Measurements from ENCODE around the gene CLK4. TPM values are rescaled to one million over a fixed set of nuclear protein-coding genes. Genes with fewer than 3 reads are reported as not detected.
"Not testable (repeated sequence)": the region's sequence is repeated elsewhere in the genome, so short reads cannot be mapped to it uniquely, and the experiment has no call there.

Gene CLK4
- total RNA-seq, 2 donors from 2014 or later, result 15.6 to 17.5 TPM

DNA sequence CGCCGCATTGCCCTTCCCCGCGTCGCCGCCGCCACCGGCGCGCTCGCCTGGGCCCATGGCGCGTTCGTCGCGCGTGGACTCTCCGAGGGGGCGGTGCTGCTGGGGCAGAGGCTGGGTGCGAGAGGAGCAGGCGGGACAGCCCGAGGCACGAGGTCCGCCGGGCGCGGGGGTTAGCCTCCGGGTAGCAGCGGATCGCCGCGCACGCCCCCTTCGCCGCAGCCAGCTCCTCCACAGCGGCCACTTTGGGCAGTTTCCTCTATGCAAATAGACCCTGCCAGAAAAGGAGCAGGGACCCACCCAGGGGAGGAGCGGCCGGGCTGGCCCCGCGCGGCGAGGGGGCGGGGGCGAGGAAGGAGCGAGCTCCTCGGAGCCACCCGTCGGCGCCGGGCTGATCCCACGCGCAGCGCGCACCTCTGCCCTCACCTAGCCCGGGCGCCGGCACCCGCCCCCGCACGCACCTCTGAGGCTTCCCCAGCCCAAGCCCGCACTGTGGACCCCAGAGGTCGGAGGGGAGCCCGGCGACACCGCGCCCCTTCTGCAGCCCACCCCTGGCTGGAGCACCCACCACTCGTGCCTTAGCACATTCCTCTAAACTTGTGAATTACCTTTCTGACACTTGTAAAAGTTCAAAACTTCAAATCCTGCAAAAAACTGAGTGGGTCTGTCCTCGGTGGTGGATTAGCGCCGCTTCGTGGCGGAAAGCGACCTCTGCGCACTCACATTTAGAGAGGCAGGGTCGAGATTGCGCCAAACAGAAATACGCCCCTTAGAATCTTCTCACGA lies 36.5 kb downstream of the CLK4 start, which contains the start of gene COL23A1:
Gene COL23A1, minus strand, starts transcription at position 253 of the 783 bp plus-strand sequence.
- ATAC-seq, result peak; percentile 90
- intact Hi-C loops (cut with DNase I), result no loop called here
- DNase-seq, result peak; percentile 80

DNA sequence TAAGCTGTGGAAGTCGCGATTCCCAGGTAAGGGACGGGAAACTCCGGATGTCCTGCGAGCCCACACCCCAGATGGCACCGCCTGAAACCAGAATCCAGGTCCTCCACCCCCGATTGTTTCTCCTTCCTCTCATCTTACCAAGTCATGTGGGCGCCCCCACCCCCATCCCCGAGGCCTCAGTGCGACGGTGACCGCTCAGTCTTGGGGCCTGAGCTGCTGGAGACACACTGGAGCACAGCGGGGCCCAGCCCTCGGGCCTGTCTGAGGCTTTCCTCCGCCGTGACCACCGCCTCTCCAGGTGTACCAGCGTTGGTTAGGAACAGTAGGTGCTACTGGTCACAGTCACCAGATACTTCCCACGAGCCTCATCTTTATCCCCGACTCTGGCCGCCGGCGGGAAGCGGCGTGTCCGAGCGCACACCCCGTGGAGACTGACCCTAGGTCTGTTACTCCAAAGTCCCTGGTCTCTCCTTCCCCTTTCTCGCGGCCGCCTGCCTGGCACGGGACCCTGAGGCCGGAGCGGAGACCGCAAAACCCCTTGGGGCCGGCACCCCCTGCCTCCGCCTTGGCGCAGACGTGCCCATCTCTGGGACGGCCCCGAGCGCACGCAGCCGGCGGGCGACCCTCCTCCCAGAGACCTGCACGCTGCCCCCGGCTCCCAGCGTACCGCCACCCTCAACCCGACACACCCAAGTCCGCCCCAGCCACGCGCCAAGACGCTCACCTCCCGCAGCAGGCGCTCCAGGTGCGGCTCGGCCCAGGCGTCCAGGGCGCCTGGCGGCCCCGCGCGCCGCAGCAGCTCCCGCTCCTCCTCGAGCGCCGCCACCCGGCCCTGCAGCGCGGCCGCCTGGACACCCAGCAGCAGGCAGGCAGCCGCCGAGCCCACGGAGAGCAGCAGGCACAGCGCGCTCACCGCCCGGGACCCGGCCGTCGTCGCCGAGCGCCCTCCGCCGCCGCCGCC lies 37.4 kb downstream of the CLK4 start:
- DNase-seq (peak; percentile 48), ATAC-seq (peak; percentile 45 to 60)
- intact Hi-C loops (cut with DNase I), result no loop called here

DNA sequence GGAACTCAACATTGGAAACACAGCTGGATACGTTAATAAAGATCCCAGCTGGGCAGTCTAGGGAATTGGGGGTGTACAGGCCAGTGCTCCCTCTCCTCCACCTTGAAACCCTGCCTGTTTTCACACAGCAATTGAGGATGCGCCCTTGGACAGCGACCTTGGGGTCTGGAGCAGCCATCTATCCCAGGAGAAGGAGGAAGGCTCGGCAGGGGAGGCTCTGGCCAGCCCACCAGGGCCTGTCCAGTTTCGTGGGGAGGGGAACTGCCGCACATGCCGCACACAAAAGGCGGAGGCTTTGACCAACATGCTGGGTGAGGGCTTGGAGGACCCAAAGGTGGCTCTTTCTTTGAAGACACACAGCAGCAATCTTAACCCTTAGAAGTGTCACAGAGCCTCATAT lies 38.1 kb downstream of the CLK4 start:
- DNase-seq, result no peak
- intact Hi-C loops (cut with DNase I), result no loop called here
- no peak for ATAC-seq

- ATAC-seq (no peak), DNase-seq (no peak)
- intact Hi-C loops (cut with DNase I), result no loop called here
Measured at GRCh38 chr5:178587763-178588611, 38.9 kb downstream of the CLK4 start.

DNA sequence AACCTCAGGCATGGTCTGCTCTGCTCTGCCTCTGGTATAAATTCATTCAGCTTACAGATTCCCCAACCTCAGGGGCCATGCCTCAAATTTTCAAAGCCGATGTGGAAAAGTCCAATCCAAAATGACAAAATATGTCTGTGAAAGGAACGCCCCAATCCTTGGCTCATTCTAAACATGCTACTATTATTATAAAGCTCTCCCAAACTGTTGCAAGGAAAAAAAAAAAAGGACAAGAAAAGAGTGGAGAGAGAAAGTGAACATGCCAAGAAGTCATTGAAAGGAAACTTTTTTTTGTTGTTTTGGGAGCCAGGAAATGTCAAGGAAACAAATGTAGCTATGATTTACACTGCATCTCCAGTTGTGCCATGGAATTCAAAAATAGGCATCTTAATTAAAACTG lies 40.5 kb downstream of the CLK4 start:
- intact Hi-C loops (cut with DNase I), result no loop called here
- ATAC-seq (no peak), DNase-seq (no peak)

DNA sequence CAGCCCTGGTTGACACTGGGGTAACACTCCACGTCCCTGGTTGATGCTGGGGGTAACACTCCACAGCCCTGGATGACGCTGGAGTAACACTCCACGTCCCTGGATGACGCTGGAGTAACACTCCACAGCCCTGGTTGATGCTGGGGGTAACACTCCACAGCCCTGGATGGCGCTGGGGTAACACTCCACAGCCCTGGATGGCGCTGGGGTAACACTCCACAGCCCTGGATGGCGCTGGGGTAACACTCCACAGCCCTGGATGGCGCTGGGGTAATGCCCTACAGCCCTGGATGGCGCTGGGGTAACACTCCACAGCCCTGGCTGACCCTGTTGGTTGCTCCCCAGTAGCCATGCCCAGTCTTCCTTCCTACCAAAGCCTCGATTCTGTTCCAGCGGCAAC lies 41.4 kb downstream of the CLK4 start:
- intact Hi-C loops (cut with DNase I); DNase-seq: not testable (repeated sequence)
- peak; percentile 68 to 87 for ATAC-seq

DNA sequence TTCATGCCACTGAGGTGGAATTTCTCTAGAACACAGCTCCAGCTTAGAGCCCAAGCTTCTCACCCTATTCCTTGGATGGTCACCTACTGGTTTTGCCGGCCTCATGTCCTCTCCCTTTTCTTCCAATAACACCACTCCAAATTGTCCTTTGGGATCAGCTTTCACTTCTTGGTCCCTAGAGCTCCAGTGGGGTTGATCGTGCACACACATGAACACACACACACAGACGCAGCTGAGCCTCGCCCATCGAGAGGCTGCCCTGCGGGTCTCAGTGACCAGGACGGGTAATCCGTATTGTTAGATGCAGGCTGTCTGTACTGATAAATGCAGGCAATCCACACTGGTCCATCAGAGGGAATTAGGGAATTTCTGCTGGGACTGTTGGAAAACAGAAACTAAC lies 43.6 kb downstream of the CLK4 start:
- intact Hi-C loops (cut with DNase I), result no loop called here
- ATAC-seq, result no peak
- no peak for DNase-seq

GRCh38 chr5:178582291-178582690 lies 44.6 kb downstream of the CLK4 start:
- no peak for ATAC-seq
- DNase-seq, result no peak
- intact Hi-C loops (cut with DNase I), result no loop called here

- ATAC-seq (no peak), DNase-seq (no peak)
- intact Hi-C loops (cut with DNase I), result no loop called here
Measured at GRCh38 chr5:178581621-178582020, 45.2 kb downstream of the CLK4 start.

- no peak for DNase-seq
- intact Hi-C loops (cut with DNase I), result no loop called here
- no peak for ATAC-seq
Measured at GRCh38 chr5:178580271-178580955, 46.4 kb downstream of the CLK4 start.

DNA sequence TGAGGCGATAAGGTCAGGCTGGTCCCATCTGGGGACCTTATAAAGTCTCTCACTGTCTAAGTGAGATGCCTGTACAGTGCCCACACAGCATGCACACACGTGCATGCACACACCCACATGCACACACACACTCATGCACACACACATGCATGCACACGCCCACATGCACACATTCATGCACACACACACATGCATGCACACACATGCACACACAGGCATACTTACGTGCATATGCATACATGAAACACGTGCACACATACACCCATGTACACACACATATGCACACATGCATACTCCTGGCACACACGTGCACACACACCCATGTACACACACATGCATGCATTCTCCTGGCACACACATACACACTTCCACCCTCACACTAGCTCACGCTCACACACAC lies 48.9 kb downstream of the CLK4 start:
- no peak for DNase-seq
- no peak for ATAC-seq
- intact Hi-C loops (cut with DNase I), result no loop called here

DNA sequence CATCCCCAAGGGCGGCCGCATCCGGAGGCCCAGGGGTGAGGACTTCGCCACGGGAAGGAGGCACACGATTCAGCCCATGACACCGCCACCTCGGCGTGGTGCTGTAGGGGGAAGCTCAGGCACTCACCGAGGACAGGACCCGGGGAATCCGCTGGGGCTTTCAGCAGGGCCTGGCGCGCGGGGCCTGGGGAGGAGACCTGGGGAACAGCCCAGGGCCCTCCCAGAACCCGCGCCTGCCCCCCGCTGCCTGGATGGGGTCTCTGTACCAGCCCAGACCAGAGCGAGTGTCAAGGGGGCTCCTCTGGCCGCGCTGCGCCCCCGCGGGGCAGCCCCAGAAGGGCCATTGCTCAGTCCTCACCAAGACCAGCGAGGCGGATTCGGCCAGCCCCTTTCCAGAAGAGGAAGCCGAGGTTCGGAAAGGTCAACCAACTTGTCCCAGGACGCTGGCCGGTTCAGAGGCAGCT lies 49.4 kb downstream of the CLK4 start:
- peak; percentile 23 to 33 for ATAC-seq
- intact Hi-C loops (cut with DNase I), result no loop called here
- peak; percentile 55 for DNase-seq

DNA sequence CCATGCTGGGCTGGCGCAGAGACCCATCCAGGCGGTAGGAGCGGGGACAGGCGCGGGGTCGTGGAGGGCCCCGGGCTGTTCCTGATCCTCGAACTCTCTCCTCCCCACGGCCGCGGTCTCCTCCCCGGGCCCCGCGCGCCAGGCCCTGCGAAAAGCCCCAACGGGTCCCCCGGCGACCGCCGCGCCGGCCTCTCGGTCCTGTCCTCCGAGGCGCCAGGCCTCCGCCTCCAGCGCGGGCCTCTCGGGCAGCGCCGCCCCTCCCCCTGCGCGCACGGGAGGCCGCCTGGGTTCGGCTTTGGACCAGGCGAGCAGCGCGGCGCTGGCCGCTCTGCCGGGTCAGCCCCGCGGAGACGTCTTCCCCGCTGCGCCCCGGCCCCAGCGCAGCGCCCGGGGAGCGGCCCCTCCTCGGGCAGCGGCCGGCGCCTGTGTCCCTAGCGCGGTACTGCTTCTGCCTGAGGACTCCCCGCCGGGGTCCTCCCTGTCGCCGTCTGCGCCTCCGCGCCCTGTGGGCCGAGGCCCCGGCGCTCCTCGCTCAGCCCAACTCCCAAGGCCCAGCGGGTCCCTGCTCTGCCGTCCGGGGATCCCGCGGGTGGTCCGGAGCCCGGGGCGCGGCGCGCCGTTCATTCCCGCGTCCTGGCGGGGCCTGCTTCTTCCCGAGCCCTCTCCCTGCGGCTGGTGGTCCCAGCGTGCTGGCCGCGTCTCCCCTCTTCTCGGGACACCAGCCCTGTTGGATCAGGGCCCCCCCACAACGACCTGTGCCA lies 50.1 kb downstream of the CLK4 start:
- ATAC-seq, result peak; percentile 63 to 74
- intact Hi-C loops (cut with DNase I), result no loop called here

DNA sequence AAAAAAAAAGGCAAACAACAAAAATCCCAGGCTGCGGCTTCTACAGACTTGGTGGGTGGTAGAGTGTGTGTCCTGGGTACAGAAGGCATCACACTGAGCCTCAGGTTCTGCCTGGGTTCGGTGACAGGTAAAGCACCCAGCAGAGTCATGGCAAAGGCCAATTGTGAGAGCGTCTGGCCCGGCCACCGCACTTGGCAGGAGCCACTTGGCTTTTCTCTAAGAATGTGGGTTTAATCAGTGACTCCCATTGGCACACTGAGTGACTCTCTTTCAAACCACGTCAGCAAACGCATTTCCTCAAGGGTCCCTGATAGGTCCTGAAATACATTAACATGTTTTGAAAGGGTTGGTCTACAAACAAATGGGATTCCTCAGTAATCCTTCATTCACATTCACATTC lies 53.6 kb downstream of the CLK4 start:
- ATAC-seq, result no peak
- intact Hi-C loops (cut with DNase I), result no loop called here
- DNase-seq, result no peak

More for the DNA sequence above, 50.1 kb downstream of the CLK4 start:
- DNase-seq, result no peak

- ATAC-seq, result no peak
- no peak for DNase-seq
- intact Hi-C loops (cut with DNase I), result no loop called here
Measured at GRCh38 chr5:178572617-178573016, 54.2 kb downstream of the CLK4 start.

DNA sequence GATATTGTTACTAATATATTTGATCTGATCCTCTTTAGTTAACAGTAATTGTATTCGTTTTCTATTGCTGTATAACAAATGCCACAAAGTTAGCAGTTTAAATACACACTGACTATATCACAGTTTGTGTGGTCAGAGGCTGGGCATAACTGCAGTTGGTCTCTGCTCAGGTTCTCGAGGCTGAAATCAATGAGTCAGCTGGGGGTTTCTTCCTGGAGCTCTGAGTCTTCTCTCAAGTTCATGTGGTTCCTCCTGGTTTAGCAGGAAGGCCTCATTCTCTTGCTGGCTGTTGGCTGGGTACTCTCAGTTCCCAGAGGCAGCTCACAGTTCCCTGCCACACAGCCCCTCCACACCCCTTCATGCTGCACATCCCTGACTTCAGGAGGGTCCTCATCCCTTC lies 57.4 kb downstream of the CLK4 start:
- intact Hi-C loops (cut with DNase I), result no loop called here
- no peak for DNase-seq

DNA sequence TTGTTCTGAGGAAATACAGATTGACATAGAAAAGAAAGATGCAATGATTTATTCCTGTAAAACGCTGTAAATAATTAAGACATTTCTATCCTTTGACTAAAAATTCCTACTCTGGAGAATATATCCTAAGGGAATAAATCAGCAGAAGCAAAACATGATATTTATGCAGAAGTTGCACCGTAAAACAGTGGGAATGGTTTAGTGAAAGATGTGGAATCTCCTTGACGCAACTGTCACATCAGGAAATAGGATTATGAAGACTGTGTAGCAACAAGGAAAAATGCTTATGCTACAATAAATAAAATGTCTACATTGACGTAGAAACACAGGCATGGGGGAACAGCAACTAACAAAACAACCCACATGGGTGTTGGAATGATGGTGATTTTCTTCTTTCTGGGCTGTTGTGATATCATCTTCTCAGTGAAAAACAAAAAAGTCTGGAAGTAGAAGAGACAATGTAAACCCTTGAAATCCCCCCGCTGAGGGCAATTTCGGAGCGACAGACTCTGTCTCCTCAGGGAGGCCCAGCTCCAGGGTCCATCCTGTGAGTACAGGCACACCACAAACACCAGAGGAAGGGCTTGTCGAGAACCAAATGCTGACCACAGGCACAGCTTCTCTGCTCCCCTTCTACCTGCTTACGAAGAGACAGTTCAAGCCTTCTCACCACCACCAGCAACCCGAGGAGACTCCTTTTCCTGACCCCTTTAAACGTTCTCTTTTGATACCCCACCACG lies 61.9 kb downstream of the CLK4 start:
- ATAC-seq (no peak), DNase-seq (no peak)
- intact Hi-C loops (cut with DNase I), result no loop called here

More for the DNA sequence above, 57.4 kb downstream of the CLK4 start:
- ATAC-seq, result no peak

All from left cardiac atrium (tissue), 4 donors.